HG03432 (cell line): Measurements from ENCODE around the gene FAM118B.
"Not testable (repeated sequence)": the region's sequence is repeated elsewhere in the genome, so short reads cannot be mapped to it uniquely, and the experiment has no call there.

Experiments
- ATAC-seq: cut with Tn5 transposase; IDR thresholded peaks from one replicate; pipeline ENCODE4 v1.9.1; 2021; ENCODE audit warnings: mild to moderate bottlenecking, moderate library complexity; ENCODE audit not compliant: unreplicated experiment

Gene FAM118B

DNA sequence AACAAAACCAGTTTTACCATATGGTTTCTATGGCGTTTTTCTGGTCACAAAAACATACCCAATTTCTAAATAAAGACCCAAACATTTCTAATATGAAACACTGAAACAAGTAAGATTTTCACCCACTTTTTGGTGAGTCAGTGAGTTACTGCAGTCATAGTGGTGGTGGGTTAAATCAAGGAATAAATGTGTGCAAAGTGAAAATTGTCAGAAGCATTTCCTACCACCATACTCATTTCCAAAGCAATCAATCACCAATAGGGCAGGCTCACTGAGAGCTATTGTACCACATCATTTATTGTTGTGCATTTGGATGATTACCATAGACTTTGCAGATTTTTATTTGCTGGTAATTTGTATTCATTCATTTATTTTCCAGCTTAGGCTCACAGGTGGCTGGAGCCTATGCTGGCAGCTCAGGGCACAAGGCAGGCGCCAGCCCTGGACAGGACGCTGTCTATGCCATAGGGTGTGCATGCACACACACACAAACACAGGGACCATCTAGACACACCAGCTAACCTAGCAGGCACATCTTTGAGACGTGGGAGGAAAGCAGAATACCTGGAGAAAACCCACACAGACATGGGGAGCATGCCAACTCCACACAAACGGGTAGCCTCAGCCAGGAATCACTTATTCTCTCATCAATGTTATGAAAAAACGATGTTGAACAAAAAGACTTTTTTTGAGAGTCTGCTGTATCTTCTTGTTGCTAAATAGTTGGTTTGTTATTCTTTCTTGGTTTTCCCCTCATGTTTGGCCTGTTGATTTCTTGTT lies 5.1 kb downstream of the FAM118B start:
- ATAC-seq: no peak

DNA sequence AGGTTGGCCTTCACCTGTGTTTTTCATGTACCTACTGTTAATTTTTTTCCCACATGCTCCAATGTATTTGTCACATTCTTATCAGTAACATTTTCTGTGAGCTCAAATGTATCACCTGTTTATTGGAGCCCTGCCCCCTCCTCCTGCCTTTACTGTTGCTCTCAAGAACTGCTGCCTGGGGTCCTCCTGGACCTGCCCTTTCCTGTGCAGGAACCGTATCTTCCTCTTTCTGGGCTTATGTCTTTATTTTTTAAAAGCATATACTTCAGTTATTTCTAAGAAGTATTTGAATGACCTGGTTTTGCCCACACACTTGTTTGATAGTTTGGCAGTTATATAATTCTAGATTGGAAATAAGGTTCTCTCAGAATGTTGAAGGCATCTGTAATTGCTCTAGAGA lies 5.9 kb downstream of the FAM118B start:
- no peak for ATAC-seq

DNA sequence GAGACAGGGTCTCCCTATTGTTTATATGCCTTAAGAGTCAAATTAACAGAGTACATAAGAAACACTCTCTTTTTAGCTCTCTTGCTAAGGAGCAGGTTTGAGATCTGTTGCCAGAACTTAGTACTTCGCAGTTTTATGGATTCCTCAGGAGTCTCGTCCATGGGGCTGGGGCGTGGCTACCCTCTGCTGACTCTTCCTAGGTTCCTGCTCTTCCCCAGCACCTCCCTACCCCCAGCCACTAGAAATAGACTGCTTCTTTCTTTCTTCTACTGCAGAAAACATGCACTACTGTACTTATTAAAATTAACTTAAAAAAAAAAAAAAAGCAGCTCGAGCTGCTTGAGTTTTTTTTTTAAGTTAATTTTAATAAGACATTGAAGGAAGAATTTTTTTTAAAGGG lies 8.0 kb downstream of the FAM118B start:
- no peak for ATAC-seq

DNA sequence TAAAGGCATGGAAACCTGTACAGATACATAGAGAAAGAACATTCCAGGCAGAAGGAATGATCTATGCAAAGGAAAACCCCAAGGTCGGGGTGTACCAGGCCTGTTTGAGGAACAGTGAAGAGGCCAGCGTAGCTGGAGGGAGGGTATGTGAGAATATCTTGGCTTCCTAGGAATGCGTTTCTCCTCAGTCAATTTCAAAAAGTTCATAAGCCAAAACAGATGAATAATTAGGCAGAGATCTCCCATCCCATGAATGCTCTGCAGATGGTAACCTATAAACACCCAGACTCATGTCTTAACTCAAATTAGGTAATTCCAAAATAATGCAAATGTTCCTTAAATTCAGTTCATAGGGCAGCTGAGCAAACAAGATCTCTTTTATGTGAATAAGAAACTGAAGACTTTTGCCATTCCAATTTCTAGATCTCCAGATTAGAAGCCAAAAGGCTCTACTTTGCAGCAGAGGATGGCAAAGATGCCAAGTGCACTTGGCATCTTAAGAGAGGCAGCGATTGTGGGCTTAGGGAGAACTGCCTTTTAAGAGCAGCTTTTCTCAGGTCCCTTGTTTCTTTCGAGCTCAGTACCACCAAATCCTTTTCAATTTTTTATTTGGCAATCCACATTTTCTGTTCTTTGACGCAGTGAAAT lies 13.2 kb downstream of the FAM118B start:
- no peak for ATAC-seq

DNA sequence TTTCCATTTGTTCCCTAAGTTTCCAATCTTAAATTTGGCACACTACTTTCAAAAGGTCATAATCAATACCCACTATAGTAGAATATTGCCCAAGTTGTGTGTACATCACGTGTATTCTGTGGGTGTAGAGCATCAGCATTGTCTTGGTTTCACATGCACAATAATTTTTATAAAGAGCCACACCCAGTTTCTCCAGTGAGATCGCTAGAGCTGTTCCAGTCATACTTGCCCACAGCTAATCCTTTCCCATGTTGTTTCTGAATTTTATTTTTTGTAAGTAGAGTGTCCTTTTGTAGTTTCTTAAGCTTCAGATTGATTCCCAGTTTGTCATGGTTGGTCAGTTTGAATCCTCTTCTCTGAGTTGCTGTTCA lies 13.7 kb downstream of the FAM118B start:
- ATAC-seq: no peak

DNA sequence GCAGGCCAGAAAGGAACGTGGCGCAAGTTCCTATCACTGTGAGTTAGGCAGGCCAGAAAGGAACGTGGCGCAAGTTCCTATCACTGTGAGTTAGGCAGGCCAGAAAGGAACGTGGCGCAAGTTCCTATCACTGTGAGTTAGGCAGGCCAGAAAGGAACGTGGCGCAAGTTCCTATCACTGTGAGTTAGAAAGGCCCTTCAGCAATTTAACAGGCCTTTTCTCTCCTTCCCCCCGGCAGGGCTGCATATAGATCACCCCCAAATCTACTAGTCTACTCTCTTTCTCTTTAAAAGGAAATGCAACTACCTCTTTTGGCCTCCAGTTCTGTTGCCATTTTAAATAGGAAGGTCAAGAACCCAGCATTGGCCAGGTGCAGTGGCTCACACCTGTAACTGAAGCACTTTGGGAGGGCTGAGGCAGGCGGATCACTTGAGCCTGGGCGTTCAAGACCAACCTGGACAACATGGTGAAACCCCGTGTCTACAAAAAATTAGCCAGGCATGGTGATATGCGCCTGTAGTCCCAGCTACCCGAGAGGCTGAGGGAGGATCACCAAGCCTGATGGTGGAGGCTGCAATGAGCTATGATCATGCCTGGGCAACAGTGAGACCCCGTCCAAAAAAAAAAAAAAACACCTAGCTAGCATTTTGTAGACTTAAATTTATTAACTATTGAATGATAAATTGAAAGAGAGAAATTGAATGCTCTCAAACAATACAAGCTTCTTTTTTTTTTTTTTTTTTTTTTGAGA lies 14.9 kb downstream of the FAM118B start:
- ATAC-seq: no peak

DNA sequence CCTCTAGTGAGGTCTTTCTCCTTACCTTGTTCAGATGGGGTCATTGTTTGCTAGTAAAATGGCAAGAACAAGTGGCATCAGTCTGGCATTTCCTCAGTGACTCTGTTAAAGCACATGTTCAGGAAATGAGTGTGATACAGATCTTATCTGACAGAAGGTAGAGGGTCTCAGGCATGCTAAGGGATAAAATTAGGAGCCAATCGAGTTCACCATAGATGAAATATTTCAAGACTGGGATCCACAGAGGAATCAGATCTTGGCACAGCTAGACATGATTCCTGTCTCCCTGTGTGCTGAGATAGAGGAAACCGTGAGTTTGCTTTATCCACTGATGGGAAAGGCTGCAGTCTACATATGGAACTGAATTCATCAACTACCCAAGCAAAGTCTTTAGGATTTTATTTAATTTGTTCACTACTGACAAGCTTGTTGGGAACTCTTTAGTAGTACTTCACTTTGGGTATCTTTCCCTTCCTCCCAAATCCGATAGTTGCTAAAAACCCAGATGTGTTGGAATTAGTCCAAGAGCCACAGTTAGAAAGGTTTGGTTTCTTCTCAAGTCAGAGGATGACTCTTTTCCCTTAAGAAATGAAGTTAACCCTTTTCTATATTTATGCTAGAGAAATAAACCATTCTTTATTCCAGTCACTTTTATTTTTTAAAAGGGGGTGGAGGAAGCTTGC lies 18.4 kb downstream of the FAM118B start:
- ATAC-seq: no peak

DNA sequence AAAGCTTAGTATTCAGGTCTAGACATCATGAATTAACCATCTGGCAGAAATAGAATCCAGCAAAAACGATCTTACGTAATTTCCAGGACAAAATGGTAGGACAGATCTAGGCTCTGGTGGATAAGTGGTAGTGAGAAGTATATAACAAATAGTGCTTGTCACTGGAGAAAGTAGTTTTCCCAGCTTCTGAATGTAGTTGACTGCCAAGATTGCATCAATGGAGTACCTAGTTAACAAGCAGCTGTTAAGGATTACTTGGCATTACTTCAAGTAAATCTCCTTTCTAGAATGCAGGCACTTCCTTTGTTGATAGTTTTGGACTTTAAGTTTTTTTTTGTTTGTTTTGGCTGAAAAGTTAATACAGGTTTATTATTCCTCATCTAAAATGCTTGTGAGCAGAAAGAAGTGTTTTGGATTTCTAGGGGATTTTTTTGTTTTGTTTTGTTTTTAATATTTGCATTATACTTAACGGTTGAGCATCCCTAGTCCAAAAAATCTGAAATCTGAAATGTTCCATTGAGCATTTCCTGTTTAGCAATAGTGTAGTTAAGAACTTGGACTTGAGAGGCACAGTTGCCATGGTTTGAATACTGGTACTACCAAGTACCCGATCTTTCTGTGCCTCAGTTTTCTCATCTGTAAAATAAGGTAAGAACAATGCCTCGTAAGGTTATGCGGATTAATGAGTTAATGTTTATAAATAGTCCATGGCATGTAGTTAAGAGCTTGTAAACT lies 20.3 kb downstream of the FAM118B start:
- no peak for ATAC-seq

DNA sequence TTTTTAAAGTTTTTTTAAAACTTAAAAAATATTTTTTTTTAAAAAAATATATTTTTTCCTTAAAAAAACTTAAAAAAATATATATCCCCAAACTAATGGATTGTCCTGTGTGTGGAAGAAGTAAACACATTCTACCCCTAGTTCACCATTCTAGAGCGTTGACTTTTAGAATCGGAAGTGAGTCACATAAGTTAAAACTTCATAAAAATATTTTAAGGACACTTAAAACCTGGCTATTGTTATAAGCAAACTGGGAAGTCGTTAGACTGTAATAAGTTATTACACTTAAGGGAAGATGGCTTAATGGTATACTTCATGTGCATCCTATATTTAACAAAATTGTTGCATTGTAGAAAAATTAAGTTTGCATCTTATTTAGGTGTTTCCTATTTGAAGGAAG lies 21.1 kb downstream of the FAM118B start:
- ATAC-seq: no peak

DNA sequence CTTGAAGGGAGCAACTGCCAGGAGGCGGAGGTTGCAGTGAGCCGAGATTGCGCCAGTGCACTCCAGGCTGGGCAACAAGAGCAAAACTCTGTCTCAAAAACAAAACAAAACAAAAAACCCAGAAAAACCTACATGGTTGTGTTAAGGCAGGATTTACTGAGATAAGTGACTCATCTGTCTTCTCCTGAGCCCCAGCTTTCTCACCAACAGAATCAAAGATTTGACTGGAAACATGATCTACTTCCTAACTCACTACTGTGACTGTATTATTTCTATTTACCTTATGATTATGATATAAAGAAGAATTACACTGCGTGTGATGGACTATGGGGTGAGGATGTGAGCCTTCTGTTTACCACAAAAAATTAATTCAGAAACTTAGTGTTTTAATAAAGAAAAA lies 21.8 kb downstream of the FAM118B start:
- ATAC-seq: no peak

DNA sequence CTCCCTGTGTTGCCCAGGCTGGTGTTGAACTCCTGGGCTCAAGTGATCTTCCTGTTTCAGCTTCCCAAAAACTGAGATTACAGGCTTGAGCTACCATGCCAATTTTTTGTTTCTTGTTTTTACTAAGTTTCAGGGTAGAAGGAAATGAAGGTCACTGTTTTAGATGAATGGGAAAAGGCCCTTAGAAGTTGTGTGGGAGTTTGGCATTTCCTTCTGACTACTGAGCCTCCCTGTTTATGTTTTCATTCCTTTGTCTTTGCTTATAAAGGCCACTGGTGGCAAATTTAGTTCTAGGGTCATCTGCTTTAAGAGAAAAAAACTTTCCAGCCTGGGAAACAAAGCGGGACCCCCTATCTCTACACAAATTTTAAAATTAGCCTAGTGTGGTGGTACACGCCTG lies 35.1 kb downstream of the FAM118B start:
- ATAC-seq: no peak

DNA sequence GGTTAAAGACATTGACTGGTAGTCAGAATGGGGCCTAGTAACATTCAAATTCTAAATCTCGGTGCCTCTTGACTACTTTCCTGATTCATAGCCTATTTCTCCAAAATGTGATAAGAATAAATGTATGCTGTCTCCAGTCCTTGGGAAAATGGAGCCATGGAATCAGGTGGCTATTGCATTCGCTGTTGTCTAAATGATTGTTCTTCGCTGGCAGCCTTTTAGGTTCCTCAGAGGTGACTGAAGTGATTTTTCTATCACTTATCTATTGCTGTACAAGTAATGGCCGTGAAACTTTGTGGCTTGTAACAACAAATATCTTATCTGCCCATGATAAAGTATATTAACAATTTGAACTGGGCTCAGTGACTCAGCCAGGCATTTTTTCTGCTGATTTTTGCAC lies 41.7 kb downstream of the FAM118B start:
- no peak for ATAC-seq

DNA sequence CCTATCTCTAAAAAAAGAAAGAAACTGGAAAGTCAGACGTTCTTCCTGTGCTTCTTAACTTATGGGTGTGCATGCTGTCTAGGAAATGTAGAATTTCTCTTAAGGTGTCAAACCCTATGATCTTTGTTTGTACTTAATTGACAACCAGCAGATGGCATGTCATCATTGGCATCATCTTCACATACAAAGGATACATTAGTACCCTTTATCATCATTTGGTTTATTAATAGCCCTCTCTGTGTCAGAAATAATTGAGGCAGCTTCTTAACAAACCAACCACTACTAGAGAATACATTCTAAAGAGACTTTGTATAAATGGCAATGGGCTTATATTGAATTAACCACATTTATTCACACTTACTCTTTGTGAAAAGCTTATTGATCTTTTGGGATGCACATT lies 43.2 kb downstream of the FAM118B start:
- no peak for ATAC-seq

DNA sequence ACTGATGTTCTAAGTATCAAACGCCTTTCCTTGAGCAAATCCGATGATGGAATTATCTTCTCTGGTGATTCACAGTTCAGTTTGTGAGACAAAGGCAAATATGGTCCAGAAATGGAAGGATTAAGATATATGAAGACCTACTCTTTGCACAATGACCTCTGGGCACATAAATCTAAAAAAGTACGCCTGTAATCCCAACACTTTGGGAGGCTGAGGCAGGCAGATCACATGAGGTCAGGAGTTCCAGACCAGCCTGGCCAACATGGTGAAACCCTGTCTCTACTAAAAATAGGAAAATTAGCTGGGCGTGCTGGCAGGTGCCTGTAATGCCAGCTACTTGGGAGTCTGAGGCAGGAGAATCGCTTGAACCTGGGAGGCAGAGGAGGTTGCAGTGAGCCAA lies 43.9 kb downstream of the FAM118B start:
- ATAC-seq: not testable (repeated sequence)

DNA sequence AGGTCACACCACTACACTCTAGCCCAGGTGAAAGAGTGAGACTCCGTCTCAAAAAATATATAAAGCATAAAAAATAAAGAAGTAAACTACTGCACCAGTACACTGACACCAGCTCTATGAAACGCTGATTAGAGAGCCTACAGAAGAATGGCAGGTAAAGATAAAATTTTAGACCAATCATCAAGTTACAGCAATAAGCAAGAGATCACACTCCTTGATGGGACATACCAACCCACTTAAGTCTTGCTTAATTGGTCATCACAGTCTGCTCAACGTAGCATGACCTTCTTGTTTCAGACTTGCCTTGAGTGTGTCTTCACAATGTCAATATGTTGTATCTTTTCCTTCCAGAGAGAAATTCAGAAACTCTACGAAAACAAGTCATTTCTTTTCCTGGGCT lies 44.6 kb downstream of the FAM118B start:
- ATAC-seq: no peak

DNA sequence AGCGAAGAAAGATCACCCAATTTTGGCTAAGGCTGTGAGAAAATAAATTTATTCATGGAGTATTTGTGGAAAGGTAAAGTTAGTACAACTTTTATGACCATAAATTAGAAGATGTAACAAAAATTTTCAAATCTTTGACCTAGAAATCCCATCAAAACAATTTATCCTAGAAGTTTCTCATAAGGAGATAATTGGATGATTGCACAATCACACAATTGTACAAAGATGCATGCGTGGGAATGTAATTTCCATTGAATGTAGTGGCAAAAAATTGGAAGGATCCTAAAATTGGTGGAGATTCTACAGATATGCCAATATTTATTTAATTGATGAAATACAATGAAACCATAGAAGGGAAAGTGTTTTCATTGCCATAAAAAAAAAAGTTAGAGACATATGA lies 45.6 kb downstream of the FAM118B start:
- no peak for ATAC-seq

DNA sequence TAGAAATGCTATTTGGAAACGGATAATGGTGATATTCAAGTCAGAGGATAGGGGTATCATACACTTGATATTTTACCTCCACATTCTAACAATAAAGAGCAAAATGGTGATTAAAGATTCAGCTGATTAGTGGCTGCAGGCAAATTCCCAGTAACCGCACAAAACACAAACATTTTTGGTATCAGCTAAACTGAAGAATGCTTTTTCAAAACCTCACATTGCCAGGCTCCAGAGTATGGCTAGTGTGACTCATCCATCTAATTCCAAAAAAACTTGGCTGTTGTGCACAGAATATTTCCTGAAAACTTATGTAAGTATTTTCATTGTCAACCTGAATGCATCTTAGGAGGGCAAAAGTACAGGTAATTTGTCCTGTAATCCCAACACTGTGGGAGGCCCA lies 46.2 kb downstream of the FAM118B start:
- ATAC-seq: no peak

DNA sequence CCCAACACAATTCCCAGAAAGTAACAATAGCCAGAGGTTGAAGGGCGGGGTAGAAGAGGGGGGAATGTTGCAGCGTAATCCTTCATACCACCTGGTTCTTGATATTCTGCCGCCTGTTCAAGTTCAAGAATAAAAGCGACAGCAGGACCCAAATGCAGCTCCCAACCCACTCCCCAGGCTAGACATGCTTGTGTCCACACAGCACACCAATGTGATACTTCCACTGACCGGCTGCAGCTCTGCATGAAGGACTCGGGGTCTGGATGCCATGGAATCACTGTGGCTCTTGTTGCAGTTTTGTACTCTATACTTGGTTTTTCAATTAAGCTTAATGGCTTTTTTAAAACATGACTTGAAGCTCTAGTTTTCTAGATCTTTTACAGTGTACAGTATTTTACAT lies 50.6 kb downstream of the FAM118B start:
- ATAC-seq: no peak

DNA sequence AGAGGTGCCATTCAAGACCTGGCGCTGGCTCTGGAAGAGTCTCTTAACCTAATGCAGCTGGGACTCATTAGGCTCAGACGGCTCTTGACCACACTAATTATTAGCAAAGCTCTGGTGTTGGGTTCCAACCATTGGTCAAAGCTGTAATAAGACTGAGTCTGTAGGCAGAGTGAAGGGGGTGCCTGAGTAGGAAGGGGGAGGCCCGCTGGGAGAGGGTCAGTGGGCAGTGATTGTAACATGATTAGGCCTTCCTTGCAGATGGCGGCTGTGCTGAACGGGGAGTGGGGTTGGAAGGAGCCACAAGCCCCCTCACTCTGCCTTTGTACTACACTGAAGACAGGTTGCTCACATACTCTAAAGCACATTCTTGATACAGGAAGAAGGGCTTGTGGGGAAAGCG lies 51.9 kb downstream of the FAM118B start:
- ATAC-seq: no peak

DNA sequence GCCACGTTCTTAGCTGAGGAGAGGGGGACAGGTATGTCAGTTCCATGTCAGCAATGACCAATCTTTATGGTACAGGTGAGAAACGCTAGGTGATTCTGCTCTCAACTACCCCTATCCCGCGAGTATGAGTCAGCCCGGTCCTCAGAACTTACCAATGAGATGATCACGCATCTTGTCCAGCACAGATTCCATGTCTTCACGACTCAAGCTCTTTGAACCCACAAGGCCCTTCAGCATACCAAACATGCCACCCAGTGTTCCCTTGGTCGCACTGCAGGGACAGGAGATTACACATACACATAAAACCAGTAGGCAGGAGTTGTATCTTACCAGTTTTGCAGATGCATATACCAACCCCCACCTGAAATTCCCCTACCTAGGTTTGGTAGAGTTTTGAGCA lies 54.2 kb downstream of the FAM118B start:
- ATAC-seq: no peak

DNA sequence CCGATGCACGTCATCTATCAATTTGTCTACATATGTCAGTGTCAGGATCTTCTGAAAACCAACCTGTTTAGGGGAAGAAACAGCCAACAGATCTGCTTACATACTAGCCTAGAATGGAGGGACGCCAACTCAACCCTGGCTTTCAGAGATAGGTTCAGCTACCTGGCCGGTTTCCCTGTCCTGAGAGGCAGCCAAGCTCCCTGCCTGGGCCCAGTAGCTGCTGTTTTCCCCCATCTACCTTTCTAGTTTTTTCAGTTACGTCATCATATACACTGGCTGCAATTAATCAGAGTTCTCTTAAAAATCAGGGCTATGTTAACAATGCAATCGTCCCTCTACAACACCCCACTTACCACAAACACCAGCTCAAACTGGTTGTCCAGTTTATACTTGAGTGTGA lies 56.1 kb downstream of the FAM118B start:
- no peak for ATAC-seq
